C4-2B (cell line): ENCODE data around the gene PIK3CG.
"Not testable (repeated sequence)": the region's sequence is repeated elsewhere in the genome, so short reads cannot be mapped to it uniquely, and the experiment has no call there.

Source experiments
- H3K27ac ChIP-seq: fragments of 450-650 bp; 2 replicates; pipeline ENCODE4 v1.5.1; 2017
- ZFX ChIP-seq: fragments of 450-650 bp; IDR thresholded peaks from 2 replicates; pipeline ENCODE4 v1.6.1; 2017
- TF ChIP-seq, protein P1 (sequence below): fragments of 450-650 bp; conservative IDR thresholded peaks from 2 replicates; pipeline ENCODE4 v1.5.1; 2017; ENCODE audit warnings: mild to moderate bottlenecking

Gene PIK3CG

DNA sequence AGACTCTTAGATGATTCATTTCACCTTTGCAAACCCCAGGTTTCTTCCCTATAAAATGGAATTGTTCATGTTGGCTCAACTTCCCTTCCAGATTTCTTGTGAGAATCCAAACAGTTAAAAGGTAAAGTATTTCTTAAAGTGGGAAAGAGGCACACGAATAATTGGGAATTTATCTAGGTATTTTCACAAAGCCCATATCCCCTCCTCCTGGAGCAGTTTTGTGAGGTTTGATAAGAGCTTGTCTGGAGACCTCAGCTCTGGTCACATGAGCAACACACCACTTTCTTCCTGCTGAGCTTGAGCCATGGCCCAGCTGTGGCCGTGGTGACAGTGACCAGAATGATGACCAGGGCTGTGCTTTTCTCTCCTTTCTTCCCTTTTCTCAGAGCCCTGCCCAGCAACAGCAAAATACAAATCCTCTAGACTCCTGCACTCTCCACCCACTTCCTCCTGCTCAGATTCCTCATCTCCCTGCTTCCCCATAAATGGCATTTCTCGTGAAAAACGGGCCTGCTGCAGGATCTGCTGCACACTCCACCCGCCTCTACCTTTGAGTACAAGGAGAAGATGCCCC lies 87.7 kb downstream of the PIK3CG start:
- no peak for TF ChIP-seq ZFX
- TF ChIP-seq, protein P1, sequence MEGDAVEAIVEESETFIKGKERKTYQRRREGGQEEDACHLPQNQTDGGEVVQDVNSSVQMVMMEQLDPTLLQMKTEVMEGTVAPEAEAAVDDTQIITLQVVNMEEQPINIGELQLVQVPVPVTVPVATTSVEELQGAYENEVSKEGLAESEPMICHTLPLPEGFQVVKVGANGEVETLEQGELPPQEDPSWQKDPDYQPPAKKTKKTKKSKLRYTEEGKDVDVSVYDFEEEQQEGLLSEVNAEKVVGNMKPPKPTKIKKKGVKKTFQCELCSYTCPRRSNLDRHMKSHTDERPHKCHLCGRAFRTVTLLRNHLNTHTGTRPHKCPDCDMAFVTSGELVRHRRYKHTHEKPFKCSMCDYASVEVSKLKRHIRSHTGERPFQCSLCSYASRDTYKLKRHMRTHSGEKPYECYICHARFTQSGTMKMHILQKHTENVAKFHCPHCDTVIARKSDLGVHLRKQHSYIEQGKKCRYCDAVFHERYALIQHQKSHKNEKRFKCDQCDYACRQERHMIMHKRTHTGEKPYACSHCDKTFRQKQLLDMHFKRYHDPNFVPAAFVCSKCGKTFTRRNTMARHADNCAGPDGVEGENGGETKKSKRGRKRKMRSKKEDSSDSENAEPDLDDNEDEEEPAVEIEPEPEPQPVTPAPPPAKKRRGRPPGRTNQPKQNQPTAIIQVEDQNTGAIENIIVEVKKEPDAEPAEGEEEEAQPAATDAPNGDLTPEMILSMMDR, result no peak

DNA sequence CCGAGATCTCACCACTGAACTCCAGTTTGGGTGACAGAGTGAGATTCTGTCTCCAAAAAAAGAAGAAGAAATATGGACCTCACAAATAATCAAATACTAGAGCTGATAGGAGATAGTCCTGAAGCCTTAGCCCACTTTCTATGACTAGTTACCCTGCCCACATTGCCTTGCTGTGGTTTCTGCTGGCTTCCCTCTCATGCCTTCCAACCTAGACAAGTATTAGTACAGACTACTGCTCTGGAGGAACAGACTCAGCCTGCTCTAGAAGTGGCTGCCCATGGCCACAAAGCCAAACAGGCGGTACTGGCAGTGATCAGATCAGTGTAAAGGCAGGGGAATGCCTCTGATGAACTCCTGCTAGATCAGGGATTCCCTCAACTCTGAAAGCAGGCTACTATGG lies 89.8 kb downstream of the PIK3CG start:
- TF ChIP-seq ZFX, result no peak
- TF ChIP-seq, protein P1, result no peak
- H3K27ac ChIP-seq, result no peak overlapping the region

More for the DNA sequence above, 87.7 kb downstream of the PIK3CG start:
- no peak overlapping the region for H3K27ac ChIP-seq

DNA sequence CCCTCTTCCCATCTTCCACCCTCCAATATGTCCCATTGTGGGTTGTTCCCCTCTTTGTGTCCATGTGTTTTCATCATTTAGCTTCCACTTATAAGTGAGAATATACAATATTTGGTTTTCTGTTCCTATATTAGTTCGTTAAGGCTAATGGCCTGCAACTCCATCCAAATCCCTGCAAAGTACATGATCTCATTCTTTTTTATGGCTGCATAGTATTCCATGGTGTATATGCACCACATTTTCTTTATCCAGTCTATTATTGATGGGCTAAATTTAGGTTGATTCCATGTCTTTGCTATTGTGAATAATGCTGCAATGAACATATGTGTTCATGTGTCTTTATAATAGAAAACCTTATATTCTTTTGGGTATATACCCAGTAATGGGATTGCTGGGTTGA lies 90.8 kb downstream of the PIK3CG start:
- not testable (repeated sequence) for H3K27ac ChIP-seq
